GM23338 (cell line): ENCODE measurements around the gene HS6ST2. TPM values are rescaled to one million over a fixed set of nuclear protein-coding genes. Genes with fewer than 3 reads are reported as not detected.

Experiments used
- ATAC-seq: fragments of 200-7000 bp; cut with Tn5 transposase; 3 replicates; pipeline ENCODE4 v1.9.1; 2020
- DNase-seq: peaks from one replicate; pipeline ENCODE4 v3.0.0-alpha.2; 2015; ENCODE audit warnings: low spot score
- H2AFZ ChIP-seq: fragments of 200-600 bp; sonication (generic); 2 replicates; pipeline ENCODE4 v1.8.0; 2016; ENCODE audit warnings: antibody characterized with exemption, mild to moderate bottlenecking, moderate library complexity
- H3F3A ChIP-seq: fragments of 200-600 bp; sonication (generic); replicated peaks from 2 replicates; pipeline ENCODE4 v1.8.0; 2017; ENCODE audit warnings: antibody characterized with exemption, mixed run types, low read depth
- H3K27ac ChIP-seq: fragments of 200-600 bp; sonication (generic); 2 replicates; pipeline ENCODE4 v1.6.1; 2016; ENCODE audit warnings: low read depth
- H3K27me3 ChIP-seq: fragments of 200-600 bp; sonication (generic); 2 replicates; pipeline ENCODE4 v1.8.0; 2016; ENCODE audit warnings: mild to moderate bottlenecking, mixed run types, moderate library complexity; ENCODE audit not compliant: insufficient read depth
- H3K36me3 ChIP-seq: fragments of 200-600 bp; sonication (generic); 2 replicates; pipeline ENCODE4 v1.8.0; 2016; ENCODE audit warnings: mild to moderate bottlenecking; ENCODE audit not compliant: insufficient read depth
- H3K4me1 ChIP-seq: fragments of 200-600 bp; sonication (generic); 2 replicates; pipeline ENCODE4 v1.8.0; 2016; ENCODE audit warnings: mild to moderate bottlenecking, moderate library complexity; ENCODE audit not compliant: insufficient read depth
- H3K4me2 ChIP-seq: fragments of 200-600 bp; sonication (generic); 2 replicates; pipeline ENCODE4 v1.7.1; 2017; ENCODE audit warnings: mixed run types
- H3K4me3 ChIP-seq: fragments of 200-600 bp; sonication (generic); 2 replicates; pipeline ENCODE4 v1.6.1; 2016; ENCODE audit warnings: mixed run types
- H3K79me2 ChIP-seq: fragments of 200-600 bp; sonication (generic); replicated peaks from 2 replicates; pipeline ENCODE4 v1.8.0; 2017; ENCODE audit warnings: mild to moderate bottlenecking; ENCODE audit not compliant: insufficient read depth
- H3K9me2 ChIP-seq: fragments of 200-600 bp; sonication (generic); 2 replicates; pipeline ENCODE4 v1.8.0; 2017; ENCODE audit not compliant: insufficient read depth
- H4K20me1 ChIP-seq: fragments of 200-600 bp; sonication (generic); replicated peaks from 2 replicates; pipeline ENCODE4 v1.8.0; 2017; ENCODE audit warnings: mild to moderate bottlenecking; ENCODE audit not compliant: insufficient read depth
- H3K27ac Mint-ChIP-seq: 2 replicates; pipeline ENCODE4 v1.8.0; 2020; ENCODE audit warnings: inconsistent platforms, mild to moderate bottlenecking, moderate library complexity, mixed read lengths
- H3K27me3 Mint-ChIP-seq: 3 replicates; pipeline ENCODE4 v1.8.0; 2022; ENCODE audit warnings: low read depth, mild to moderate bottlenecking, moderate library complexity, mixed read lengths, inconsistent platforms; ENCODE audit not compliant: insufficient read depth, poor library complexity
- H3K36me3 Mint-ChIP-seq: 3 replicates; pipeline ENCODE4 v1.8.0; 2021; ENCODE audit warnings: low read depth, mild to moderate bottlenecking, inconsistent platforms, moderate library complexity, mixed read lengths
- H3K4me1 Mint-ChIP-seq: 3 replicates; pipeline ENCODE4 v1.8.0; 2020; ENCODE audit warnings: mild to moderate bottlenecking, inconsistent platforms, mixed read lengths
- H3K4me3 Mint-ChIP-seq: 3 replicates; pipeline ENCODE4 v1.8.0; 2021; ENCODE audit warnings: moderate library complexity, mild to moderate bottlenecking, inconsistent platforms, mixed read lengths
- H3K9me3 Mint-ChIP-seq: 3 replicates; pipeline ENCODE4 v1.8.0; 2020; ENCODE audit warnings: moderate library complexity, mild to moderate bottlenecking, inconsistent platforms, mixed read lengths
- EZH2phosphoT487 ChIP-seq: fragments of 200-600 bp; sonication (generic); IDR thresholded peaks from one replicate; pipeline ENCODE4 v1.8.1; 2018; ENCODE audit warnings: antibody characterized with exemption; ENCODE audit not compliant: unreplicated experiment
- JUNB ChIP-seq: IDR thresholded peaks from one replicate; pipeline ENCODE4 v1.6.1; 2016; ENCODE audit warnings: antibody characterized with exemption; ENCODE audit not compliant: unreplicated experiment
- NANOG ChIP-seq: IDR thresholded peaks from 2 replicates; pipeline ENCODE4 v1.6.1; 2016; ENCODE audit warnings: antibody characterized with exemption, borderline replicate concordance
- ZNF331 ChIP-seq: fragments of 250-450 bp; sonication (Bioruptor Pico); IDR thresholded peaks from 2 replicates; pipeline ENCODE4 v1.5.0; 2020; ENCODE audit warnings: low read depth, mild to moderate bottlenecking, moderate library complexity
- polyA plus RNA-seq: library from polyadenylated mRNA; unstranded; fragments of >200 nt; fragmentation: Nextera tagmentation; extraction: Ambion mirVana; gene quantifications from 2 replicates; pipeline ENCODE4 v1.2.1, GENCODE V29; 2016
- total RNA-seq: library from RNA; depleted of rRNA; stranded (reverse); fragments of >200 nt; shearing (Covaris generic); gene quantifications from 2 replicates; pipeline ENCODE4 v1.2.3, GENCODE V29; 2014
- TF ChIP-seq, protein P1 (sequence below): IDR thresholded peaks from one replicate; pipeline ENCODE4 v1.6.1; 2018; ENCODE audit warnings: antibody characterized with exemption; ENCODE audit not compliant: unreplicated experiment
- TF ChIP-seq, protein P2 (sequence below): fragments of 250-450 bp; sonication (Bioruptor Pico); IDR thresholded peaks from 2 replicates; pipeline ENCODE4 v1.5.0; 2020; ENCODE audit warnings: mild to moderate bottlenecking, moderate library complexity

The HS6ST2 gene
- total and polyA plus RNA-seq, 2 experiments from 2014 or later: 0.82 to 4.8 TPM

DNA sequence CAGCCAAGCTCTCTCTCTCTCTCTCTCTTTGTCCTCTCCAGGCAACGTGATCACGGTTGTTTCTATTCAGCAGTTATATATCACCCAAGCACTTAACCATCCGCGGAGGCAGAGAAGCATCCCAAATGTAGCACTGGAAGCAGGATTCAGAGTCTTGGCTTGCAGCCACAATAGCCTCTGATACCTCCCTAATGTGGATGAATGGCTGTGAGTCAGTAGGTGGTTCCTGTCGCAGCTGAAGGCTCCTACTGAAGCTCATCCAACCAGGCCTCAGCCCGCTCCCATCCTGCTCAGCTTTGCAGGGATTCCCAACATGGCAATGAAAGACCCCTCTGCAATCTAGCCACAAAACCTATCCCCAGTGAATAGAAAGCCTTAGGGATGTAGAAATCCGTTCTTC is 5.1 kb downstream of the HS6ST2 start:
- Histone ChIP-seq H3K27ac (no peak overlapping the region), H3K4me3 (no peak overlapping the region), H3K4me2 (no peak overlapping the region), H3K9me2 (no peaks in the 10 kb centered on the region), H3K79me2 (no peaks in the 10 kb centered on the region), H3K27me3 (peaks cover 49% of the 10 kb centered on the region), H3K4me1 (peaks cover 5% of the 10 kb centered on the region; the same call in 1 of the 2 replicates), H4K20me1 (0 out of 2 replicates have a peak, but pooled peaks cover 4% of the 10 kb centered on the region), H3F3A (no peaks in the 10 kb centered on the region), H3K36me3 (no peaks in the 10 kb centered on the region), H2AFZ (no peak overlapping the region)
- peaks cover 2% of the 10 kb centered on the region; the same call in 1 of the 3 replicates for H3K9me3 Mint-ChIP-seq
- no peaks in the 10 kb centered on the region for H3K36me3 Mint-ChIP-seq
- H3K4me3 Mint-ChIP-seq: no peak overlapping the region
- DNase-seq (no peak), ATAC-seq (no peak)
- H3K27ac Mint-ChIP-seq: no peak overlapping the region
- peaks cover 34% of the 10 kb centered on the region for H3K27me3 Mint-ChIP-seq
- peaks cover 25% of the 10 kb centered on the region for H3K4me1 Mint-ChIP-seq
- TF ChIP-seq, protein P1, sequence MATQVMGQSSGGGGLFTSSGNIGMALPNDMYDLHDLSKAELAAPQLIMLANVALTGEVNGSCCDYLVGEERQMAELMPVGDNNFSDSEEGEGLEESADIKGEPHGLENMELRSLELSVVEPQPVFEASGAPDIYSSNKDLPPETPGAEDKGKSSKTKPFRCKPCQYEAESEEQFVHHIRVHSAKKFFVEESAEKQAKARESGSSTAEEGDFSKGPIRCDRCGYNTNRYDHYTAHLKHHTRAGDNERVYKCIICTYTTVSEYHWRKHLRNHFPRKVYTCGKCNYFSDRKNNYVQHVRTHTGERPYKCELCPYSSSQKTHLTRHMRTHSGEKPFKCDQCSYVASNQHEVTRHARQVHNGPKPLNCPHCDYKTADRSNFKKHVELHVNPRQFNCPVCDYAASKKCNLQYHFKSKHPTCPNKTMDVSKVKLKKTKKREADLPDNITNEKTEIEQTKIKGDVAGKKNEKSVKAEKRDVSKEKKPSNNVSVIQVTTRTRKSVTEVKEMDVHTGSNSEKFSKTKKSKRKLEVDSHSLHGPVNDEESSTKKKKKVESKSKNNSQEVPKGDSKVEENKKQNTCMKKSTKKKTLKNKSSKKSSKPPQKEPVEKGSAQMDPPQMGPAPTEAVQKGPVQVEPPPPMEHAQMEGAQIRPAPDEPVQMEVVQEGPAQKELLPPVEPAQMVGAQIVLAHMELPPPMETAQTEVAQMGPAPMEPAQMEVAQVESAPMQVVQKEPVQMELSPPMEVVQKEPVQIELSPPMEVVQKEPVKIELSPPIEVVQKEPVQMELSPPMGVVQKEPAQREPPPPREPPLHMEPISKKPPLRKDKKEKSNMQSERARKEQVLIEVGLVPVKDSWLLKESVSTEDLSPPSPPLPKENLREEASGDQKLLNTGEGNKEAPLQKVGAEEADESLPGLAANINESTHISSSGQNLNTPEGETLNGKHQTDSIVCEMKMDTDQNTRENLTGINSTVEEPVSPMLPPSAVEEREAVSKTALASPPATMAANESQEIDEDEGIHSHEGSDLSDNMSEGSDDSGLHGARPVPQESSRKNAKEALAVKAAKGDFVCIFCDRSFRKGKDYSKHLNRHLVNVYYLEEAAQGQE: no peak
- TF ChIP-seq EZH2phosphoT487 (no peak), NANOG (no peak), ZNF331 (CRISPR knock-in tag) (no peak), JUNB (no peak)
- TF ChIP-seq, protein P2, sequence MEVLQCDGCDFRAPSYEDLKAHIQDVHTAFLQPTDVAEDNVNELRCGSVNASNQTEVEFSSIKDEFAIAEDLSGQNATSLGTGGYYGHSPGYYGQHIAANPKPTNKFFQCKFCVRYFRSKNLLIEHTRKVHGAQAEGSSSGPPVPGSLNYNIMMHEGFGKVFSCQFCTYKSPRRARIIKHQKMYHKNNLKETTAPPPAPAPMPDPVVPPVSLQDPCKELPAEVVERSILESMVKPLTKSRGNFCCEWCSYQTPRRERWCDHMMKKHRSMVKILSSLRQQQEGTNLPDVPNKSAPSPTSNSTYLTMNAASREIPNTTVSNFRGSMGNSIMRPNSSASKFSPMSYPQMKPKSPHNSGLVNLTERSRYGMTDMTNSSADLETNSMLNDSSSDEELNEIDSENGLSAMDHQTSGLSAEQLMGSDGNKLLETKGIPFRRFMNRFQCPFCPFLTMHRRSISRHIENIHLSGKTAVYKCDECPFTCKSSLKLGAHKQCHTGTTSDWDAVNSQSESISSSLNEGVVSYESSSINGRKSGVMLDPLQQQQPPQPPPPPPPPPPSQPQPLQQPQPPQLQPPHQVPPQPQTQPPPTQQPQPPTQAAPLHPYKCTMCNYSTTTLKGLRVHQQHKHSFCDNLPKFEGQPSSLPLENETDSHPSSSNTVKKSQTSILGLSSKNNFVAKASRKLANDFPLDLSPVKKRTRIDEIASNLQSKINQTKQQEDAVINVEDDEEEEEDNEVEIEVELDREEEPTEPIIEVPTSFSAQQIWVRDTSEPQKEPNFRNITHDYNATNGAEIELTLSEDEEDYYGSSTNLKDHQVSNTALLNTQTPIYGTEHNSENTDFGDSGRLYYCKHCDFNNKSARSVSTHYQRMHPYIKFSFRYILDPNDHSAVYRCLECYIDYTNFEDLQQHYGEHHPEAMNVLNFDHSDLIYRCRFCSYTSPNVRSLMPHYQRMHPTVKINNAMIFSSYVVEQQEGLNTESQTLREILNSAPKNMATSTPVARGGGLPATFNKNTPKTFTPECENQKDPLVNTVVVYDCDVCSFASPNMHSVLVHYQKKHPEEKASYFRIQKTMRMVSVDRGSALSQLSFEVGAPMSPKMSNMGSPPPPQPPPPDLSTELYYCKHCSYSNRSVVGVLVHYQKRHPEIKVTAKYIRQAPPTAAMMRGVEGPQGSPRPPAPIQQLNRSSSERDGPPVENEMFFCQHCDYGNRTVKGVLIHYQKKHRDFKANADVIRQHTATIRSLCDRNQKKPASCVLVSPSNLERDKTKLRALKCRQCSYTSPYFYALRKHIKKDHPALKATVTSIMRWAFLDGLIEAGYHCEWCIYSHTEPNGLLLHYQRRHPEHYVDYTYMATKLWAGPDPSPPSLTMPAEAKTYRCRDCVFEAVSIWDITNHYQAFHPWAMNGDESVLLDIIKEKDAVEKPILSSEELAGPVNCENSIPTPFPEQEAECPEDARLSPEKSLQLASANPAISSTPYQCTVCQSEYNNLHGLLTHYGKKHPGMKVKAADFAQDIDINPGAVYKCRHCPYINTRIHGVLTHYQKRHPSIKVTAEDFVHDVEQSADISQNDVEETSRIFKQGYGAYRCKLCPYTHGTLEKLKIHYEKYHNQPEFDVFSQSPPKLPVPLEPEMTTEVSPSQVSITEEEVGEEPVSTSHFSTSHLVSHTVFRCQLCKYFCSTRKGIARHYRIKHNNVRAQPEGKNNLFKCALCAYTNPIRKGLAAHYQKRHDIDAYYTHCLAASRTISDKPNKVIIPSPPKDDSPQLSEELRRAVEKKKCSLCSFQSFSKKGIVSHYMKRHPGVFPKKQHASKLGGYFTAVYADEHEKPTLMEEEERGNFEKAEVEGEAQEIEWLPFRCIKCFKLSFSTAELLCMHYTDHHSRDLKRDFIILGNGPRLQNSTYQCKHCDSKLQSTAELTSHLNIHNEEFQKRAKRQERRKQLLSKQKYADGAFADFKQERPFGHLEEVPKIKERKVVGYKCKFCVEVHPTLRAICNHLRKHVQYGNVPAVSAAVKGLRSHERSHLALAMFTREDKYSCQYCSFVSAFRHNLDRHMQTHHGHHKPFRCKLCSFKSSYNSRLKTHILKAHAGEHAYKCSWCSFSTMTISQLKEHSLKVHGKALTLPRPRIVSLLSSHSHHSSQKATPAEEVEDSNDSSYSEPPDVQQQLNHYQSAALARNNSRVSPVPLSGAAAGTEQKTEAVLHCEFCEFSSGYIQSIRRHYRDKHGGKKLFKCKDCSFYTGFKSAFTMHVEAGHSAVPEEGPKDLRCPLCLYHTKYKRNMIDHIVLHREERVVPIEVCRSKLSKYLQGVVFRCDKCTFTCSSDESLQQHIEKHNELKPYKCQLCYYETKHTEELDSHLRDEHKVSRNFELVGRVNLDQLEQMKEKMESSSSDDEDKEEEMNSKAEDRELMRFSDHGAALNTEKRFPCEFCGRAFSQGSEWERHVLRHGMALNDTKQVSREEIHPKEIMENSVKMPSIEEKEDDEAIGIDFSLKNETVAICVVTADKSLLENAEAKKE (CRISPR knock-in tag): no peak
